HG03108 (cell line): ENCODE data around the gene TBL1Y.
"Not testable (repeated sequence)": the region's sequence is repeated elsewhere in the genome, so short reads cannot be mapped to it uniquely, and the experiment has no call there.

Experiments
- ATAC-seq: cut with Tn5 transposase; IDR thresholded peaks from one replicate; pipeline ENCODE4 v1.9.1; 2021; ENCODE audit warnings: moderate library complexity; ENCODE audit not compliant: unreplicated experiment

TBL1Y gene

DNA sequence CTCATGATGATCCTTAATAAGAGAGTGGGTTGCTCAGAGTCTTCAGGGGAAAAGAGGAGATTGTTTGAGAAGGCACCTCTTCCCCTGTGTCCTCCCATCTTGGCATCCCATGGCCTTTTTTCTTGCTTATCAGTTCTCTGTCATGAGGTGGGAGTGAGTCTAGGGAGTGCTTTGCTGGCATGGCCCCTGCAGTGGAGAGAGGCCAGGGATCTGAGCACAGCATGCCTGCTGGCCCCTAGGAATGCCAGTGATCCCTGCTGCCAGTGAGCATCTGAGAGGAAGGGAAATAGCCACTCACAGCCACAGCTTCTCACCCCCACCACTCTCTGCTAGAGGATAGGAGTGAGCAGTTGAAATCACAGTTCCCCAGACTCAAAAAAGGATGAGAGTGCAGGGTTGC lies 168.2 kb downstream of the TBL1Y start:
- no peak for ATAC-seq

DNA sequence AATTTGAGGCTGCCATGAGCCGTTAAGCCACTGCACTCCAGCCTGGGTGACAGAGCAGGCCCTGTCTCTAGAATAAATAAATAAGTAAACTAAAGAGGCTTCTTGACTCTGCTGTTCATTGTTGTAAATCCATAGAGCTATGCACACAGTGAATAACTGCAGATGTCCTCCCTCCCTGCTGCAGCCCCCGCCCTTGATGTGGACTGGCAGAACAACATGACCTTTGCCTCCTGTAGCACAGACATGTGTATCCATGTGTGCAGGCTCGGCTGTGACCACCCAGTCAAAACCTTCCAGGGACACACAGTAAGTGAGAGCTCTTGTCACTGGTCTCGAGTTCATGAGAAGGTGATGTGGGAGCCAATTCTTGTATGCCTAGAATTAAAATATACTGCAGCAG lies 170.1 kb downstream of the TBL1Y start:
- ATAC-seq = not testable (repeated sequence)

DNA sequence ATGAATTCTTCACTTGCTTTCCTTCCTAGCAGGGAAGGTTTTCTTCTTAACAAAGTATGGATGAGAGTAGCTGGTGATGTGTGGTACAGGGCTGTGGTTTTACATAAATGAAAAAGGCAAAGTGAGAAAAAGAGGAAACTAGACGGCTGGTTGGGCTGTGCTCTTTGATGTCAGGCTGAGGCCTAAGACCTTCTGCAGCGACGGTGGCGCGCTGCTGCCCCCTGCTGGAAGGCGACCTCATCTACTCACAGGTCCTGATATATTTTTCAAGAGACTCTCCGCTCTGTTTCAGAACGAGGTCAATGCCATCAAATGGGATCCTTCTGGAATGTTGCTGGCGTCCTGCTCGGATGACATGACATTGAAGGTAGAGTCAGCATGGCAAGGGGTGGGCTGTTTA lies 175.1 kb downstream of the TBL1Y start:
- no peak for ATAC-seq

DNA sequence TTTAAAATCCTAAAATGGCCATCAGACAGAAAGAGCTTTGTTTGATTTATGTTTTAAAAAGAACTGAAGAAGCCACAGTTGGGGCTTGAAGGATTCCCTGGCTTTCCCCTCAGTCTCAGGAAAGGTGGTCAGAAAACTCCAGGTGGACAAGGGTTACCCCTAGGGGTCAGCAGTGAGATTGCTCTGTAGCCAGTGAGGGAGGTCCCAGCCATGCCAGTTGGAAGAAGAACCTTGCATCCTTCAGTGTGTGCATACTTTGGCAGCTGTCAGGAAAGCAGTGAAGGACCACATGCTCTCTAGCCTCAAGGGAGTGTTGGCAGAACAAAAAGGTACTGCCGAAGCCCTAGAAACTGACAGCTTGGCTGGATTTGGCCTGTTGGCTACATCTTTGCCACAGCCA lies 182.3 kb downstream of the TBL1Y start:
- ATAC-seq = no peak

DNA sequence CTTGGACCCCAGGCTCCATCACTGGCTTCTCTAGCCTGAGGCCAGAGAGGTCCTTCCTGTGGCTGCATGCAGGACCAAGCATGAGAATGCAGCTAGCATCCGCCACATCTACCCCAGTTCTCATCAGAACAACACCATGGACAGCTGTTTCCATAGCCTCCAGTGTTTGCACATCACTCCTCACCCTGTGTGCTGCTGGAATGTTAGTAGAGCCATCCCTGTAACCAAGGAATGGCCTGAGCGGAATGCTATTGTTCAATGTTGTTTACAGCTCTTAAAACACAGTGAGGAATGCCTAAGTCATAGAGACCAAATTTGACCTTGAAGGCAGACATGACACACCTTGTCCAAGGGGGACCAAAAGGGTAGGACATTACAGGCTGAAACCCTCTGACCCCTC lies 183.9 kb downstream of the TBL1Y start:
- ATAC-seq = no peak

DNA sequence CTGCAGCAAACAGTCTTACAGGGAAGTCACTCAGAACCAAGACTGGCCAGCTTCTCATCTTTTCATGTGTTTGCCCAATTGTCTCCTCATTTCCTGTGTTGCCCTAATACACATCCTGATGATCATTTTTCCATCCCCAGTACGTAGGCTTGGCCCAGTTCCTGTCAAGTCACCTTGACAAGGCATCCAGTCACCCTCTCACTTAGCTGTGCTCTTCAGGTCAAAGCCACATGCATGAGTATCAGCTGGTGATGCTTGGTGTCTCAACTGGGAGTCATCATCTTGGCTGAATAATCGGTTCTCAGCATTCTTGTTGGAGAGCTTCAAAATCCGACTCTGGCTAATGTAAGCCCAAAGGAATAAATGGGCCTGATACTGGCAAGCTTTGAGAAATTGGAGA lies 186.5 kb downstream of the TBL1Y start:
- no peak for ATAC-seq

DNA sequence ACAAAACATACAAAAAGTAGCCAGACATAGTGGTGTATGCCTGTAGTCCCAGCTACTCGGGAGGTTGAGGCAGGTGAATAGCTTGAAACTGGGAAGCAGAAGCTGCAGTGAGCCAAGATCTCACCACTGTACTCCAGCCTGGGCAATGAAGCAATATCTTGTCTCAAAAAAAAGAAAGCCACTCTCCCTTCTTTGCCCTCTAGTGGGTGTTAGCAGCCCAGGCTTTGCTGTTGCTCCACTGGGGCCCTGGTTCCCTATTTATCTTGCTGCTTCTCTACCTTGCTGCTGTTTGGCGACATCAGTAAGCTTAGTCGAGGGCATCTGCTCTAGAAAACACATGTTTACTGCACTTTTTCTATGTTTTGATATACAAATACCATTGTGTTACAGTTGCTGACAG lies 189.2 kb downstream of the TBL1Y start:
- no peak for ATAC-seq

DNA sequence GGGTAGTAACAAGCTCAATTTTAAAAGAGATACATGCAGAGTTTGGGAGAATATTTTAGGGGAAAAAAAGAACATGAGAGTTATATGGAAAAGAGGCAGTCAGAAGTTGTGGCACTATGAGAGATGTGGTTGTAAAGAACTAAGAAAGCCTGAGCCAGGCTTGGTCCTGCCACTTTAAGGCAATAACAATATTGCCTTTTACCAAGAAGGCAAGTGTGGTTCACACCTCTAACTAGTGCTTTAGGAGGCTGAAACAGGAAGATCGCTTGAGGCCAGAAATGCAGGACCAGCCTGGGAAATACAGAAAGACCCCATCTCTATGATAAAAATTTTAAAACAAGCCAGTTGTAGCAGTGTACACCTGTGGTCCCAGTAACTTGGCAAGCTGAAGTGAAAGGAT lies 192.2 kb downstream of the TBL1Y start:
- no peak for ATAC-seq

DNA sequence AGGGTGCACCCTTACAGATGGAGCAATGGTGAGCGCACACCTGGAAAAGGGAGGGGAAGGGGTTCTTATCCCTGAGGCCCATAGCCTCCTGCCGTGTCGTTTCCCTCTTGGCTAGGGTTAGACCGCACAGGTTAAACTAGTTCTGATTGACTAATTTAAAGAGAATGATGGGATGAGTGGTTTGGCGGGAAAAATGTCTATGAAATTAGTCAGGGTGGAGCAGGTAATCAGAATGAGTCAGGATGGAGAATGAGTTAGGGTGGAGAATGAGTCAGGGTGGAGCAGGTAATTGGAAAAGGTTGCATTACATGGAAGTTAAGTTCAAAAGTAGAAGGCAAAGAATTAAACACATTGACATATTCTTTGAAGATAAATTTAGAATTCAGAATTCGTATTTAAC lies 196.7 kb downstream of the TBL1Y start:
- ATAC-seq = no peak

DNA sequence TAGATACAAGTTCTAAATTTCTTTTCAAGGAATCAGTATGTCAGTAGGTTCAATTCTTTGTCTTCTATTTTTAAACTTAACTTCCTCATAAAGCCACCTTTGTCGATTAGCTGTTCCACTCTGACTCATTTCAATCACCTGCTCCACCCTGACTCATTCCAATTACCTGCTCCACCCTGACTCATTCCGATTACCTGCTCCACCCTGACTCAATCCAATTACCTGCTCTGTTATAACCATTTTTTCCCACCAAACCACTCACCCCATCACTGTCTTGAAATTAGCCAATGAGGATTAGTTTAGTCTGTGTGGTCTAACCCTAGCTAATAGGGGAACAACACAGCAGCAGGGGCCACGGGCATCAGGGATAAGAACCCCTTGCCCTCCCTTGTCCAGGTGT lies 199.6 kb downstream of the TBL1Y start:
- ATAC-seq = no peak

DNA sequence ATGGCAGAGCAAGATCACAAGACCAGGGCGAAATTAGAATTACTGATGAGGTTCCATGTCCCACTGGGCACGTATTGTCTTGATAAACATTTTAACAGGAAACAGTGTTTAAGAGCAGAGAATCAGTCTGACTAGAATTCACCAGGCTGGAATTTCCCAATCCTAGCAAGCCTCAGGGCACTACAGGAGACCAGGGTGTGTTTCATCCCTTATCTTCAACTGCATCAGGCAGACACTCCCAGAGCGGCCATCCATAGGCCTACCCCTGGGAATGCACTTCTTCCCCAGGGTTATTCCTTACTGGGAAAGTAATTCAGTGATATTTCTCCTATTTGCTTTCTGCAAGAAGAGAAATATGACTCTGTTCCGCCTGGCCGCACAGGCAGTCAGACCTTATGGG lies 205.4 kb downstream of the TBL1Y start:
- no peak for ATAC-seq

DNA sequence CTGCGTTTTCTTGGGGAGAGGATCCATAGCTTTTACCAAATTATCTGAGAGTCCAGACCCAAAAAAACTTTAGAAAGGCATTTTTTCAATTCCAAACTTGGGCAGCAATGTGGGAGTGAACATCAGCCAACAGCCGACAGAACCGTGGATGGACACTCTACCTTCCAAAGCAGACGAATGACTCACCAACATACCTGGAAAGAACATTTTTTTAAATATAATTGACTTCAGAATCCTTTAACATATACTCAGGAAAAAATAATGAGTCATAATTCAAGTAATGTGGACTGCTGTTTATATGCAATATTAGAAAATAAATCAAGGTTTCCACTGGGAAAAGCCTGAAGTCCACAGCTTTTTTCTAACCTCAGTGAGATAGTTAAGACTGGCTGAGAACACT lies 211.7 kb downstream of the TBL1Y start:
- no peak for ATAC-seq

DNA sequence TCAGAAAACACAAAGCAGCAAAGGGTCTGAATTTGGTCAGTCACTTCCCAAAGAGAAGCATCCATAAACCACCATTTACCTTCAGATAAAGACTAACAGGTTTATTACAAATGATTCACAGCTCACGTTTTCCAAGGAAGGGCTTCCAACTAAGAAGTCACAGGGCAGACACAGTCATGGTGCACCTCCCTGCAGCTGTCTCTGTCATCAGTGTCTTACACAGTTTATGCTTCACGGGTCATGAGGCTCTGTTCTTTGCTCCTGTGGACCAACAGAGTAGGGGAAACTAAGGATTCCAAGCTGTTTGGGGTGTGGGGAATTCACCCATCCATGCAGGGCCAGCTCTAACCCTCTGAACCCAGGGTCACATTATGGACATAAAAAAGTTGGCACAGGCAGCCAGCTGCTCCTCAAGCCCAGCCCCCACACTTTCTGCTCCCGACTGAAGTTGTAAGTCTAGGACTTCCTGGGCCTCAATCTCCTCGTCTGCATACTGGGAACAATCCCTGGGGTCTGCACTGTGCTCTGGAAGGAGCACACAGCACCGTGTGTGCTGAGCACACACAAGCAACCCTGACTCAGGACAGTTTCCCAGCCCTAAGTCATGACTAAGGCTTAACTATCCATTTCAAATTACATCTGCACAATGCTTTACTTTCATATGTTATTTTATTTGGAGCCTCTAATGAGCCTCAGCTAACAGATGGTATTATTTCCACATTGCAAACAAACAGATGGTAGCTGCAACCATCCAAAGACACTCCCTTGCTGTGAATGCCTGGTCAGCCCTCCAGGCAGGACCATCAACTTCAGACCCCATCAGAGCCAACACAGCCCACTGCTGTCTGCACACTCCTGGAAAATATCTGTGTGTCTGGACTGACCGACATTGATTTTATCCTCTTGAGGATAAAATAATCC lies 214.9 kb downstream of the TBL1Y start:
- no peak for ATAC-seq

DNA sequence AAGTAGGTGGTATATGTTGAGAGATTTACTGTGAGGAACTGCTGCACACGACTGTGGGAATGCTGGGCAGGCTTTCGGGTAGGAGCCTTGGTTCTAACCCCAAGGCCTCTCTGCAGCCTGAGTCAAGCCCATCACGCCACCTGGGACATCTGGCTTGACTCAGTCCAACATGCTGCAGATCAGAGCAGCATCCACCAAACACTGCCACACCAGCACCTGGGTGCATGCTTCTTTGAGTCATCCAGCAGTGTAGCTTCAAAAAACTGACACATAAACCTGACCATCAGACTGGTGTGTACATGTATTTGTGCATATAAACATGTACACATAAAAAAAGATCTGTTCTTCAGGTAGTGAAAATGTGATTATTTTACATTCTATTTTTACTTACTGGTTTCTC lies 217.7 kb downstream of the TBL1Y start:
- ATAC-seq = no peak
